ENCODE results near the gene CCL26.
"Not testable (repeated sequence)": the region's sequence is repeated elsewhere in the genome, so short reads cannot be mapped to it uniquely, and the experiment has no call there.

CCL26 gene

GRCh38 chr7:75729851-75730274 is 42.1 kb downstream of the CCL26 start:
- no peaks in the 10 kb centered on the region for H3K9me3 Mint-ChIP-seq
- no peaks in the 10 kb centered on the region for H3K27me3 Mint-ChIP-seq (ENCODE audit: low read depth)
- H3K27ac Mint-ChIP-seq, result no peak overlapping the region
- H3K36me3 Mint-ChIP-seq (ENCODE audit: low read depth), result no peaks in the 10 kb centered on the region
- H3K4me3 Mint-ChIP-seq, result no peak overlapping the region
- peaks cover 10% of the 10 kb centered on the region for H3K4me1 Mint-ChIP-seq
- no peak for TF ChIP-seq CTCF (IDR thresholded peaks at IDR 0.05; ENCODE audit: unreplicated experiment in 3 of 3)

- no peak for TF ChIP-seq CTCF (IDR thresholded peaks at IDR 0.05; ENCODE audit: unreplicated experiment in 3 of 3)
- Mint-ChIP-seq H3K9me3 (no peaks in the 10 kb centered on the region), H3K27me3 (ENCODE audit: low read depth) (no peaks in the 10 kb centered on the region), H3K36me3 (ENCODE audit: low read depth) (no peaks in the 10 kb centered on the region), H3K4me1 (no peaks in the 10 kb centered on the region), H3K4me3 (no peak overlapping the region), H3K27ac (no peak overlapping the region)
Observed at GRCh38 chr7:75727881-75728593, 44.0 kb downstream of the CCL26 start.

GRCh38 chr7:75727351-75727750 is 44.7 kb downstream of the CCL26 start:
- not testable (repeated sequence) for H3K36me3 Mint-ChIP-seq (ENCODE audit: low read depth); H3K4me1 Mint-ChIP-seq; H3K4me3 Mint-ChIP-seq; H3K27ac Mint-ChIP-seq; H3K27me3 Mint-ChIP-seq (ENCODE audit: low read depth); H3K9me3 Mint-ChIP-seq

- no peak overlapping the region for H3K27ac Mint-ChIP-seq
- no peaks in the 10 kb centered on the region for H3K4me1 Mint-ChIP-seq
- H3K4me3 Mint-ChIP-seq, result no peak overlapping the region
- H3K27me3 Mint-ChIP-seq (ENCODE audit: low read depth), result no peaks in the 10 kb centered on the region
- TF ChIP-seq CTCF (IDR thresholded peaks at IDR 0.05; ENCODE audit: unreplicated experiment in 3 of 3), result no peak
- no peaks in the 10 kb centered on the region for H3K36me3 Mint-ChIP-seq (ENCODE audit: low read depth)
- H3K9me3 Mint-ChIP-seq, result no peaks in the 10 kb centered on the region
Observed at GRCh38 chr7:75725306-75725705, 46.7 kb downstream of the CCL26 start.

GRCh38 chr7:75723444-75723843 is 48.6 kb downstream of the CCL26 start:
- Mint-ChIP-seq H3K9me3 (no peaks in the 10 kb centered on the region), H3K4me1 (no peaks in the 10 kb centered on the region), H3K27me3 (ENCODE audit: low read depth) (no peaks in the 10 kb centered on the region), H3K4me3 (no peak overlapping the region), H3K36me3 (ENCODE audit: low read depth) (no peaks in the 10 kb centered on the region), H3K27ac (no peak overlapping the region)
- no peak for TF ChIP-seq CTCF (IDR thresholded peaks at IDR 0.05; ENCODE audit: unreplicated experiment in 3 of 3)

- H3K4me3 Mint-ChIP-seq, result no peak overlapping the region
- no peaks in the 10 kb centered on the region for H3K27me3 Mint-ChIP-seq (ENCODE audit: low read depth)
- no peaks in the 10 kb centered on the region for H3K9me3 Mint-ChIP-seq
- H3K36me3 Mint-ChIP-seq (ENCODE audit: low read depth), result no peaks in the 10 kb centered on the region
- no peaks in the 10 kb centered on the region for H3K4me1 Mint-ChIP-seq
- peak overlapping the region in 2 of 3 experiments; percentile 37 to 55 for H3K27ac Mint-ChIP-seq
- TF ChIP-seq CTCF (IDR thresholded peaks at IDR 0.05; ENCODE audit: unreplicated experiment in 3 of 3), result no peak
Observed at GRCh38 chr7:75722373-75722772, 49.6 kb downstream of the CCL26 start.

GRCh38 chr7:75721922-75722321 is 50.1 kb downstream of the CCL26 start:
- H3K27ac Mint-ChIP-seq; H3K9me3 Mint-ChIP-seq; H3K27me3 Mint-ChIP-seq (ENCODE audit: low read depth); H3K4me3 Mint-ChIP-seq; H3K36me3 Mint-ChIP-seq (ENCODE audit: low read depth); H3K4me1 Mint-ChIP-seq: not testable (repeated sequence)

Data from nephron (organoid).